GM11168 (cell line): ENCODE measurements around the gene PPM1L.

ENCODE experiments used
- in situ Hi-C: fragments of 300-500 bp; cut with MboI; formaldehyde crosslinking; loops from one replicate; pipeline ENCODE4 v1.12.0; 2022; ENCODE audit warnings: low sequenced_read_pairs; ENCODE audit not compliant: unreplicated experiment

Gene PPM1L

DNA sequence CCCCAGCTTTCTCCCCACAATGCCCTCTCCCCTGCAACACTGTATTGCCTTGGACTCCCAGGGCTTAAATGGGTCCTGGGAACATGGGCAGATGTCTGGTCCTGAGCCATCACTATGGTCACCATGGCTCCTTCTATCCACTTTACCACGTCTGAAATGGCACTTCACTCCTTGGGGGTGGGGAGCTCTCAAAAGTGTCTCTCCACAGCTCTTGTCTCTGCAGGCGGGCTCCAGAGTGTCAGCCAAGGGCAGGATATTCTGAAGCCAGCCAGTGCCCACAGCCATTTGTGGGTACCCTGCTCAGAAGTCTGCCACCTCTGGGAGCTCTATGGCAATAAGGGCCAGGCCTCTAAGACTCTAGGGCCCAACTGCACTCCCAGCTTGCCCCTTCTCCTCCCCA lies 163.9 kb downstream of the PPM1L start:
- in situ Hi-C loops = no loop called here

DNA sequence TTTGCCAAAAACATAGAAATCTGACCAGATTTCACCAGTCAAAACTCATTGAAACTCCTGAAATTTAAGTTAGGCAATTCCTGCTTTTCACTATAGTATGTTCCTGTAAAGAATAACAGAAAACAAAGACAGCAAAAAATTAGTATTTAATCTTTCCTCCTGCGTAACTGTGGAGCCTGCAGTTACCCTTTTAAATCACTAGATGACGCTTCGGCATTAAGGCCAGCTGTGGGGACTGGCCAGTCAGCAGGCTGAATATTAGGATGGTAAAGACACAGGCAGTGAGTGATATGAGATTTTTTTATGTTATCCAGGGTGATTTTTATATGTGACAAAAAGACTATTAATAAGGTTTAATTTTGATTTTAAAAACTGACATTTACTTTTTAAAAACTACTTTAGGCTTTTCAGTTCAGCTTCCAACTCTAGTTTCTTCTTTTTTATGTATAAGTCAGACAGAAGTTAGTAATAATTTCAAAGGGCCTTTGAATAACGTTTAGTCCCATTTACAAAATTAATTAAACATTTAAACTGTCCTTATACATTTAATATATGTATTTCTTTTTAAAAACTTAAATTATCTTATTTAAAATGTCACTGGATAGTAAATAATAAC lies 165.1 kb downstream of the PPM1L start:
- in situ Hi-C loops = no loop called here

DNA sequence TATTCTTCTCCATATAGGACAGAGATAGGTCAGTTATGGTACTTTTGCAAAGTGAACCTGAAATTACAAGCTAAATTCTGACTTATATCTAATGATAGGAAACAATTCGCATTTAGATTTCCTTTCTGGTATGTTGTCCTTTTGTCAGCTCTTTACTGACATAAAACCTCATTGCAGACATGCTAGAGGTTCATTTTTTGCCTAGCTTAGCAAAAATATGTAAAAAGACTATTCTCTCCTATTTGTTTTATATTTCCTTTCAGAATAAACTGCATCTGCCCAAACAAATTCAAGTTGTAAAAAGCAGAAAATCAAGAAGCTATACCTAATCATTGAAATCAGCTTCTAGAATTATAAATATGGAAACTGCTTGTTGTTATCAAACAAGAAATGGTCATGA lies 168.7 kb downstream of the PPM1L start:
- in situ Hi-C loops = loop anchor here (25.0 kb wide), 2 partner anchors 237 to 488 kb away; partner anchors contain the start of gene ARL14

DNA sequence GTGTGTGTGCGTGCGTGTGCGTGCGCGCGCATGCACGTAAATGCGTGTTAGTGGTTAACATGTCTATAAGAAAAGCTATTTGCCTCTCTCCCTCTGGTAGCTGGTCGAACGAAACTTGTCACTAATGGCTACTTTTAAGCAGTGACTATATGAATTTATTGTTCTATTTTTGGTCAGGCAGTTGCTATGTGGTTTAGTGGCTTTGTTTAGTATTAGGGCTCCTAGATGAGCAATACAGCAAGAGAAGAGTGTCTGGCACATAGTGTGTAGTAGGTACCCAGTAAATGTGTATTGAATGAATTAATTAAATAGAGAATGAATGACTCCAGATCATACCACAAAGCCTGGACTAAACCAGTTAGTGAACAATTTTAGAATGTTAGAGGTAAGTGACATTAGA lies 171.6 kb downstream of the PPM1L start:
- in situ Hi-C loops = loop anchor here (25.0 kb wide), 2 partner anchors 240 to 485 kb away; partner anchors contain the start of gene ARL14

DNA sequence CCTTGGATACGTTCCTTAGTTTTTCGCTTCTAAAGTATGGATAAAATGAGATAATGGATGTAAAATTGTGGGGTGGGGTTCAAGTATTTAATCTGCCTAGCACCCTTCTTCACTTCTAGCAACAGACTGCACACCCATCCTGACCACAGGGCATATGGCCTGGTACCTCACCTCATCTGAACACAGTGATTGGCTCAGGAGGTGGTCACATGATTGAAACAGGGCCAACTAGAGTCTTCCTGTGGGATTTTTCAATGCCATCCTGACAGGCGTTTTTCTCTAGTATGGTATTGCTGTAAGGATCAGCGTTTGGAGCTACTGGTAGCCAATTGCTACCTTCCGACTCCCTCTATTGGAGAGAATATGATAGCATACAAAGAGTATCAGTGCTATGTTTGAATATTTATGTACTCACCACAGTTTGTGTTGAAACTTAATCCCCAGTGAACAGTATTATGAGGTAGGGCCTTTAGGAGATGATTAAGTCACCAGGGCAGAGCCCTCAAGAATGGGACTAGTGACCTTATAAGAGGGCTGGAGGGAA lies 172.2 kb downstream of the PPM1L start:
- in situ Hi-C loops = loop anchor here (25.0 kb wide), 2 partner anchors 241 to 484 kb away; partner anchors contain the start of gene ARL14

DNA sequence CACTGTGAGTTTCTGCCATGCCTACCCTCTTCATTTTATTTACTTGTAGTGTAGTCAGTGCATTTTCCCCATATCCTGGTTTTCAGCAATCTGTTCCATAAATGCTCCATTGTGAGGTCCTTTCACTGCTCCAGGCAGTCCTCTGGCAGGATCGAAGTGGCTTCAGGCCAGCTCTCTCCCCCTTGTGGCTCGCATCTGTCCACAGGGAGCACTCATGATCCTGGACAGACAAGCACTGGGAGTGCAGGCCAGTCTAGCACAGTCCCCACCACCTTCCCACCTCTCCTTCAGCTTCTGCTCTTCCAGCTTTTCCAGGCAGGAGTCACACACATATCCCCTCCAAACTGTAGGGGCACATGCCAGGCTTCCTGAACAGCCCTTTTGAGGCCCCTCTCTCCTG lies 173.6 kb downstream of the PPM1L start:
- in situ Hi-C loops = loop anchor here (25.0 kb wide), 2 partner anchors 242 to 483 kb away; partner anchors contain the start of gene ARL14

DNA sequence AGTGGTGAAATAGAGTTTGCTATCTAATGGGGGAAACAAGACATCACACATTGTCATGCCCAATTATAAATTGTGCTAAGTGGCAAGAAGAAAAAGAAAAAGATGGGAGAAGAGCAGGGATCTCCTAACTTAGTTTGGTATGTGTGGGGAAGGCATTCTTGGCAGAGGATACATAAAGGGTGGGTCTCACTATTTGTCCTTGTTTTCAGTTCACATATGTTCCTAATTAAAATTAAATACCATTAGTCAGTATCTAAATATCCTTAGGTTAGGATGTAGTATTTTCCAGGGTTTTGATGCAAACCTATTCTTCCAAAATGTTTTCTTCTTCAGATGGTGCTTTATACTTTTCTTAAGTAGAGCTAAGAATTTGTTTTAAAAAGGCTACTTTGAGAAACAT lies 175.4 kb downstream of the PPM1L start:
- in situ Hi-C loops = loop anchor here (25.0 kb wide), 2 partner anchors 244 to 481 kb away; partner anchors contain the start of gene ARL14

DNA sequence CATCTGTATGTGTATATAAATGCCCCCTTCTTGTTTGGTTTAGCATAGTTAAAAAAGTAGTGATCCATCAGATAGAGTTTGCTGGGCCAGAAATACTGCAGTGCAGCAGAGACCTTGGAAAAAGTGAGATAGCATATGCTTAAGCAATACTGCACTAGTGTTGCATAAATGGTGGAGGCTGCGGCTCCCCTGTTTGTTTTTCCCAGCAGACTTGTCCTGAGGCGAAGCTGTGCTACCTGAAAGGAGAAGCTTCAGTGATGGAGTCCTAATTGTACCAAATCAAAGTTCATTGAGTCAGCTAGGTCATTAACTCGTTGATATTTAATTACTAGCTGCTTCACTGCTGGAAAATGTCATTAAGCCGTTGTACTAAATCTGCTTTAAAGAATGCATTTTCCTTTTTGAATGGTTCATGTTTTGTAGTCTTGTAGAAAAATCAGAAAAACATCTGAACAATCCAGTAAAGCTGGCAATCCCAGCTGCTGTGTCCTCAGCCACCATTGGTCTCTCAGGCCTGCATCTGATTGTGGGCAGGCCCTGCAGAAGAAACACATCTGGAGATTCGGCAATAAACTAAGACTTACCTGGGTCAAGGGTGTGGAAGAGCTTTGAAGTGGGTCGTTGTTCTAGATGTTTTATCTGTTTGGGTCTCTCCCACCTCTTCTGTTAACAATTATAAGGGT lies 179.5 kb downstream of the PPM1L start:
- in situ Hi-C loops = loop anchor here (25.0 kb wide), 2 partner anchors 248 to 477 kb away; partner anchors contain the start of gene ARL14

DNA sequence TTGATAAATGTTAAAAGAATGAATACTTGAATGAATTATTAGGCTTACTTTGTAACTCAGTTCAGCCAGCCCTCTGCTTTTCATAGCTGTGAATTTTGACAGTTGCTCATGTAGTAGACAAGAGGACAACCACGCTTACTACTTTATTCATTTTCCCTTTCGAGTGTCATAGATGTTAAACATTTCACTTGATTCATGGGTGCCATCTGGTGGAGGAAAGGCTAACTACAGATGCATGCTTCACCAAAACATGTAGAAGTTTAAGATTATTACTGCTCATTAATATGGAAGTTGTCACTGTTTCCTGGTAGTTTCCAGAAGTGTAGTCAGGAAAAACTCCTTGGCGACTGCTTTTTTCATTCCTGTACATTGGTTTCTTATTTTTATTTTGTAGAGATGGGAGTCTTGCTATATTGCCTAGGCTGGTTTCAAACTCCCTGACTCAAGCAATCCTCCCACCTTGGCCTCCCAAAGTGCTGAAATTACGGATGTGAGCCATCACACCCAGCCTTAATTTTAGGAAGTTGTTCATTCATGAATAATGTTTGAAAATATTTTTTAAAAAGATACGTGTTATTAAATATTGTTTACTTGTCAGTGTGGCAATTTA lies 186.0 kb downstream of the PPM1L start:
- in situ Hi-C loops = loop anchor here (25.0 kb wide), 2 partner anchors 255 to 470 kb away; partner anchors contain the start of gene ARL14

DNA sequence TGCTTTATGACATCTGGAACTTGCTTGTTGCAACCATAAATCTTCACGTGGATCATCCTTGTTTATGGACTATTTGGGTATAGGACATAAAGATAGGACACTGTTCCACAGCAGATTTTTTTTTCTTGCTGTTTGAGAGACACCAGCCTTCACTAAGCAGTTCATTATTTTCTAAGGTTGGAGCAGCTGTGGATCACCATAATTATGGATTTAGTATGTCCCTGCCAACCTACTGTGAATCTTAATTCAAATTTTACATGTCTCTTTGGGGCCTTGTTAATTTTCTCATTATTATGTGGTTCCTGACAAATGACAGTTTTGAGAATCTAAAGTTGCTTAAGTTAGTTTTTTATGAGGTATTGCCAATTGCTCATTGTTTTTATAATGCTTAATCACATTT lies 188.0 kb downstream of the PPM1L start:
- in situ Hi-C loops = loop anchor here (25.0 kb wide), 2 partner anchors 257 to 468 kb away; partner anchors contain the start of gene ARL14

DNA sequence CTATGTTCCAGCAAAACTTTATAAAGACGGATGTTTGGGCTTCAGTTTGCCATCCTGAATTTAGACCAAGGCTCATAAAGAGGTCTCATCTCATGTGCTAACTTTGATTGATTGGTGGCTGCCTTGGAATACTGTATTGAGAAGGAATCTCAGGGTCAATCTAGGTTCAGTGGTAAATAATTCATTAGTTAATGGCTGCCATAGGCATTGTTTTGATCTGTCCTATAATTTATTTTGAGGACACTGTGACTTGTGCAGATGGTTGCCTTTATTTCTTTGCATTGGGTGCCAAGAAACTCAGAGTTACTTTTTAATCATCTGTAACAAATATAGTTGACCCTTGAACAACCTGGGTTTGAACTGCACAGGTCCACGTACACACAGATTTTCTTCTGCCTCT lies 189.3 kb downstream of the PPM1L start:
- in situ Hi-C loops = loop anchor here (25.0 kb wide), 2 partner anchors 258 to 467 kb away; partner anchors contain the start of gene ARL14

DNA sequence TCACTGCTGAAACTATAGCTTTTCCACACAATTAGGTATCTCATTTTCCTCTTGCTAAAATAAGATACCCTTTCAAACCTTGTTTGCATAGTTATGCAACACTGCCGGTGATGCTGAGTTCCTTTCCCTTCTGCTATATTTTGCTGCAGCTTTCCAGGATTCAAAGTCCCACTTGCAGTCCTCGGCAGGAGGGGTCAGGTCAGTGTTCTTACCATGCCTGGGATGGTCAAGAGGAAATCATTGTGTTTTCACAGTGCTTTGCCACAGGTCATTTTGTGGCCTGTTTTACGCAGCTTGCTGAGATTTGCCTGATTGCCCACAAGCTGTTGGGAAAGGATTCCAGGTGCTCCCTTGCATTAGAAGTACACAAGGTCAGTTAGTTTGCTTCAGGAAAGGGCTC lies 192.2 kb downstream of the PPM1L start:
- in situ Hi-C loops = loop anchor here (25.0 kb wide), 2 partner anchors 261 to 464 kb away; partner anchors contain the start of gene ARL14

DNA sequence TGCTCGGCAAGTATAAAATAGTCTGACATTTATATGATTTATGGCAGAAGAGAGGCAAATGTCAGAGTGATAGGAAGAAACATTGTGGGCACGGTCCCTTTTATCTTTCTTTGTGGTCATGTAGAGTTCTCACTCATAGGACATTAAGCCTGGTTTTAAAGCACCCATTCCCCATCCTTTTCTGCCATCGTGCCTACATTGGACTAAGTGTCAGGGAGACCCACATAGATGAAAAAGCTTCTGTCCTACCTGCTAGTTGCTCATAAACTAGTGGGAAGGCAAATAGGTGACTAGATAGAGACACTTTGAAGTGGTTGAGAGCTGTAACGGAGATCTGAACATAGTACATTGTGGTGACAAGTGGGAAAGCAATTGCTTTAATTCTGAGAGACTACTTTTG lies 193.4 kb downstream of the PPM1L start:
- in situ Hi-C loops = loop anchor here (25.0 kb wide), 2 partner anchors 262 to 463 kb away; partner anchors contain the start of gene ARL14

DNA sequence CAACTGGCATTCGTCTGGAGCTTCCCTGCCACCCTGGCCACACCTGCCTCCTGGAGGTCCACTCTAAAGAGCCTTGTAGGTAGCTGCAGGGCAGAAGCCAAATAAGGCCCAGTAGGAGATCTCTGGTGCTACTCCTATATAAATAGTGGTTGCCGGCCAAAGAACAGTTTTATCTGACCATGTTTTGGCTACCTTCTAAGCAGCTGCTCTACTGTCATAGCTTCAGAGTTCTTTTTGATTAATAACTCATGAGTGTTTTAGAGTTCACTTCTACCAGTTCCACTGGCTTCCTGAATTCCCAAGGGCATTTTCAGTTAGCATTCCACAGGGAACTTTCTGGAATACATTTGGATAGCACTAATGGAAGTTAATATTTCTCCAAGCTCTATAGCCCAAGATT lies 194.5 kb downstream of the PPM1L start:
- in situ Hi-C loops = no loop called here

DNA sequence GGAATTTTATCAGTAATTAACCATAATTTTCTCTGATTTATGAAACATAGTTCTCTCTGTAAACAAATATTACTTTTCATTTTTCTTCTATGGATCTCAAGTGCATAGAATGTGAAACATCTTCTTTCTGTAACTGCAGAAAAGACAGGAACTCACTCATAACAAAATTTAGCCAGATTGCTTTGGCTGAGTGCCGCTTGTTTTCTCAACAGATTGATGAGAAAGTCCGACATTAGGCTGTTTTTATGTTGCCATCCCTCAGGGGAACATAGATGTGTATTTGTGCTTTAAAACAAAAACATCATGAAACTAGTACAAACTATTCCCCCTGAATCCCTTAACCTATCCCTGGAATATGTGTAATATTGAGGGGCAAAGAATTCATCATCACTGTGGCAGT lies 194.9 kb downstream of the PPM1L start:
- in situ Hi-C loops = no loop called here

DNA sequence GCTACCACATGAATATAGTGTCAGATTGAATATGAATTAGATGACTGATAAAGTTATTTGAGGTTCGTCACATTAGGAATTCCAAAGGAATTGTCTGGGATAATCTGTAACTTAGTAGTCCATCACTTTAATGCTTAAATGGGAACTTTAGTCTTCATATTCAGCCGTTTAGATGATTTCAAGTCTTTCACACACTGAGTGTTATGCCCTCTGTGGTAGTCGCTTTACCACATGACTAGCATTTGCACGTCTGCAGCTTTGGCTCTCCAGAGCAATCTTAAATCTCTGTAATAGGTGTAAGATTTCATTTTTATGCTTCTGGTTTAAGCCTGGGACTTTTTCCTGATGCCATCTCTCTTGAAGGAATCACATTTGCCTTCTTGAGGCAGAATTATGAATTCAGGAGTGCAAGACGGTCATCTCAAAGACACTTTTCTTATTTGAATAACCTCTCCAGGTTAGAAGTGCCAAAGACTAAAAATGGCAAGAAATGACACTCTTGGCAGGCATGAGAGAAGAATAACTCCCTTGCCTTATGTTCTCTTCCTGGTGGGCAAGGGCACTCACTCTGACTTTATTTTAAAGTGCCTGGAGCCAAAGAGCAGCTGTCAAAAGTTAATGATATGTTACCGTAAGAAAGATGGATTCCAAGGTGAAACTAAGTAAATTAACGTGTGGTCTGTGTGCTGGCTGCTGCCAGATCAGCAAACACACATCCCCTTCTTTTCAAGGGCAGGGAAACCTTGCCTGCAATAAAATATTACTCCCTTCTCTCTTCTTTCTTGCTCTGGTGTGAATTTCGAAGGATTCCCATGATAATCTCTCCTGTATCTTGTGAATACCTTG lies 195.8 kb downstream of the PPM1L start:
- in situ Hi-C loops = no loop called here

DNA sequence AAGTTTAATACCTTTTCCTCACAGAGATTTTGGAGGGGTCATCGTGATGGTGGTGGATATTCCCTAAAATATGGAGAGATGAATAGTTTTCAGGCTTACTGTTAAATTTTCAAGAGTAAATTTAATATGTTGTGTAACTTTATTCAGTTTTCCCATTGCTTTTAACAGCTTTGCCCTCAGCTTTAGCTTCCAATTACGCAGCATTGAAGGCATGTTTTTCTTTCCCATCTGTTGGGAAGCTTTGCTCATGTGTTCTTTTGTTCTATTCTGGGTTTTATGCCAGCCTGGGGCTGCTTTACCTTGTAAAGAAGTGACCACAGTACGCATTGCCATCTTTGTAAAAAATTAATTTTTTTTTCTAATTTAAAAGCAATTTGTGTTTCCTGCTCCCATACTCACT lies 197.7 kb downstream of the PPM1L start:
- in situ Hi-C loops = no loop called here

DNA sequence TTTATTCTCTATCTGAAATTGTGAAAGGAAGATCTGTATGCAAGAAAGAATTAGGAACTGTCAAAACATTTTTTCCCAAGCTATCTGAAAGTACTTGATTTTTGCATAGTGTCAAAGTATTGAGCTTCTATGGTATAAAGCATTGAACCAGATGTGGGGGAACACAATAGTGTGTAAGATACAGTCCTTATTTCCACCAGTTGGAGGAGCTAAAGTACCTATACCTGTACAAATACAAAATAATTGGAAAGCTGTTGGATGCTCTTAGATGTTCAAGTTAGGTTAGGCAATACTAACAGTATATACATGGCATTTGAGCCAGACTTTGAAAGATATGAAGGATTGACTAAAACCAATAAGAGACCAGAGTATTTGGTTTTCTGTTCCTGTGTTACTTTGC lies 200.8 kb downstream of the PPM1L start:
- in situ Hi-C loops = no loop called here

DNA sequence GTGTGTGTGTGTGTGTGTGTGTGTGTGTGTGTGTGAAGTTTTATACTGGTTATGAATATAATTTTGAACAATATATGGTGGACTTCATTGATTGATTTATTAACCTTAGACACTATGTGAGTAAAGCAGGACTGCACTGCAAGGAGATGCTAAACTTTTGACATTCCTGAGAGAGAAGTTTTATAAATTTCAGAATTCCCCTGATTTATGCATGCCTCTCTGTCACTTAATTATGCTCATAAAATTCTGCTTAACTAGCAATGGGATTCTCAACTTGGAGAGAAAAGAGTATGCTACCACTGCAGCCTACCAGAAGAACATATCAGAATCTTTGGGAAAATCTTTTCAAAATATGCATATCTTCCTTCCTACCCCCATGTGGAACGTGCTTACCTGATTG lies 204.5 kb downstream of the PPM1L start:
- in situ Hi-C loops = no loop called here

DNA sequence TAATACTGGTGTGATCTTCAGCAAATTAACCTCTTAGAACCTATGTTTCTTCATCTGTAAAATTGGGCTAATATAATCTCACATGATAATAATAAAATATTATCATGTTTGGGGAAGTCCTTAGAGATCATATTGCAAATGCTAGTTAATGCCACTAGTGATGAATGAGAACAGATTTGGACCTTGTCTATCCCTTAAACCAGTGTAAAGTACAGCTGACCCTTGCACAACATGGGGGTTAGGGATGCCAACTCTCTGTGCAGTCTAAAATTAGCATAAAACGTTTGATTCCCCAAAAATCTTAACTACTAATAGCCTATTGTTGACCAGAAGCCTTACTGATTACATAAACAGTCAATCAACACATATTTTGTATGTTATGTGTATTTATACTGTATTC lies 207.9 kb downstream of the PPM1L start:
- in situ Hi-C loops = no loop called here
